ENCODE data around the gene CFAP45. TPM values are rescaled to one million over a fixed set of nuclear protein-coding genes. Genes with fewer than 3 reads are reported as not detected.
A peak's percentile ranks its signal among the peaks of the same experiment; 100 is the strongest.

Gene CFAP45
- total RNA-seq, 2 experiments from 2014 or later, result 1.0 to 1.3 TPM

DNA sequence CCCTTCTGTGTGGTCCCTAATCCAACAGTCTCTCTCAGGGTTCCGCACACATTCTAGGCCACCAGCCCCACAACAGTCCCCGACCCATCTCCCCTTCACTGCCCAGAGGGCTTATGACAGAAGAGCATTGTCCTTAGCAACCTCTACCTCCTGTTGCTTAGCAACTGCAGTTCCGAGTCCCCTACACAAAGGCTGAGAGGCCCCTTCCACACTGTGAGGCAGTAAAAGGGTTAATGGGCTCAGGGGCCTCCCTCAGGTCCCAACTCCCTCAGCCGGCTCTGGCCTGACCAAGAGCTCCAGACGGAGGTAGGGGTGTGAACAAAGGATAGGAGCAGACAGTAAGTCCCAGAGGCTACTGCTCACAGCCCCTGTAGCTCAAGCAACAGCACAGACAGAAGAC is 41.2 kb upstream of the CFAP45 start:
- Mint-ChIP-seq H3K36me3 (ENCODE audit: low read depth) (no peaks in the 10 kb centered on the region), H3K27ac (no peak overlapping the region), H3K4me3 (no peak overlapping the region), H3K4me1 (peaks cover 32% of the 10 kb centered on the region), H3K9me3 (no peaks in the 10 kb centered on the region), H3K27me3 (peaks cover 42% of the 10 kb centered on the region)
- no peak for DNase-seq
- ChIA-PET POLR2A (interaction anchor here (9.3 kb wide), 1 partner anchor 17 kb away, joined by 56 read pairs; the partner anchor contains the start of gene TAGLN2), CTCF (interaction anchor here (1.1 to 9.9 kb wide), 2 partner anchors 65 to 138 kb away, joined by 4 to 160 read pairs; no protein-coding TSS in a partner anchor)

- ChIA-PET CTCF (interaction anchor here (0.8 to 9.9 kb wide), 2 partner anchors 66 to 91 kb away, joined by 3 to 160 read pairs; no protein-coding TSS in a partner anchor), POLR2A (interaction anchor here (1.2 to 9.3 kb wide), 2 partner anchors 16 to 19 kb away, joined by 3 to 56 read pairs; partner anchors contain the start of gene TAGLN2)
- no peak for DNase-seq
- Mint-ChIP-seq H3K27me3 (peaks cover 42% of the 10 kb centered on the region), H3K4me3 (no peak overlapping the region), H3K36me3 (ENCODE audit: low read depth) (no peaks in the 10 kb centered on the region), H3K27ac (no peak overlapping the region), H3K4me1 (peaks cover 28% of the 10 kb centered on the region), H3K9me3 (no peaks in the 10 kb centered on the region)
Measured at GRCh38 chr1:159940006-159940620, 40.1 kb upstream of the CFAP45 start.

DNA sequence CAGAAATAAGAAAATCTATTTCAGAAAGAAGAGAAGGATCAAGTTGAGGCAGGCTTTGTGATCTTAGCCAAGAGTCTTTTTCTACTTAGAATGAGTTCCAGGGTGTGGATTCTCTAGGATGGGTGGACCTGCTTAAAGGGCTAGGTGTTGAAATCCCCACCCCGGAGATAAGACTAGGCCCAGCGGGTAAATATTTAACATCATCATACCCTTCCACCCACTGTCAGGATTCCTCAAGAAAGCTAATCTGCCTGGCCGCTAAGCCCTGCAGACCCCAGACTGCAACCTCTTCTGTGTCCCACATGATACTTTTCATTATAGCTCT is 39.7 kb upstream of the CFAP45 start:
- Mint-ChIP-seq H3K27me3 (peaks cover 42% of the 10 kb centered on the region), H3K36me3 (ENCODE audit: low read depth) (no peaks in the 10 kb centered on the region), H3K4me3 (no peak overlapping the region), H3K4me1 (peaks cover 28% of the 10 kb centered on the region), H3K9me3 (no peaks in the 10 kb centered on the region), H3K27ac (no peak overlapping the region)
- POLR2A ChIA-PET, result interaction anchor here (1.2 to 9.3 kb wide), 2 partner anchors 15 to 18 kb away, joined by 3 to 56 read pairs; partner anchors contain the start of gene TAGLN2
- DNase-seq, result no peak
- CTCF ChIA-PET, result interaction anchor here (0.8 to 9.9 kb wide), 3 partner anchors 67 to 91 kb away, joined by 3 to 160 read pairs (median 3); no protein-coding TSS in a partner anchor

- Mint-ChIP-seq H3K4me1 (peaks cover 28% of the 10 kb centered on the region), H3K27ac (no peak overlapping the region), H3K9me3 (no peaks in the 10 kb centered on the region), H3K36me3 (ENCODE audit: low read depth) (no peaks in the 10 kb centered on the region), H3K4me3 (no peak overlapping the region), H3K27me3 (peaks cover 36% of the 10 kb centered on the region)
- DNase-seq, result no peak
- ChIA-PET CTCF (interaction anchor here (0.9 to 9.9 kb wide), 6 partner anchors 16 to 353 kb away, joined by 3 to 160 read pairs (median 4); no protein-coding TSS in a partner anchor), POLR2A (interaction anchor here (1.2 to 9.3 kb wide), 2 partner anchors 15 to 18 kb away, joined by 3 to 56 read pairs; partner anchors contain the start of gene TAGLN2)
Measured at GRCh38 chr1:159938905-159939677, 39.1 kb upstream of the CFAP45 start.

DNA sequence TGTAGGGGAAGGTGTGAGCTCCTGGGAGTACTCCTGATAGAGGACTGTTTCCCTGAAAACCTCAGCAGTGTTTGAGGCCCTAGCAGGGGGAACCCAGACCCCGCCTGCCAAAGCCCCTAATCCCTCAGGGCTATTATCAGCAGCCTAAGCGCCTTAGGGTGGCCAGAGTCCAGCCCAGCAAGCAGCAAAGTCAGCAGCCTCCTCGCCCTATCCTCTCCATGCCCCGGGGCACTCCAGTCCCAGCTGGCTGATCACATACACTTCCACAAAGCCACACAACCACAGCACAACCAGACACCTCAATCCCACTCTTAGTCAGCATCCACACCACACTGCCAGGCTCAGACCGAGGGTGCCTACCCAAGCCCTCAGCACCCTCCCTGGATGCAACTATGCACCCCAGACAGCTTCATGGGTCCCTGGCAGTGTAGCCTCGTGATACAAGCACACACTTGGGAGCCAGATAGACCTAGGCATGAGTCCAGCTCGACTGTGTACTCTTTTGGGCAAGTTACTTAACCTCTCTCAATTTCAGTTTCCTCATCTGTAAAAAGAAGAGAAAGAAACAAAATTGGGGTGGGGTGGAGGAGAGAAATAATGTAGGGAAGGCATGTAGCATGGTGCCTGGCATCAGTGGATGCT is 38.4 kb upstream of the CFAP45 start:
- H3K4me3 Mint-ChIP-seq, result no peak overlapping the region
- peak; percentile 45 for DNase-seq
- peaks cover 32% of the 10 kb centered on the region for H3K27me3 Mint-ChIP-seq
- no peaks in the 10 kb centered on the region for H3K36me3 Mint-ChIP-seq (ENCODE audit: low read depth)
- no peaks in the 10 kb centered on the region for H3K9me3 Mint-ChIP-seq
- CTCF ChIA-PET, result interaction anchor here (1.2 to 9.9 kb wide), 6 partner anchors 16 to 353 kb away, joined by 3 to 160 read pairs (median 4); no protein-coding TSS in a partner anchor
- peaks cover 28% of the 10 kb centered on the region for H3K4me1 Mint-ChIP-seq
- POLR2A ChIA-PET, result interaction anchor here (1.2 to 9.3 kb wide), 2 partner anchors 14 to 17 kb away, joined by 3 to 56 read pairs; partner anchors contain the start of gene TAGLN2
- H3K27ac Mint-ChIP-seq, result no peak overlapping the region

GRCh38 chr1:159937054-159937750 is 37.2 kb upstream of the CFAP45 start:
- Mint-ChIP-seq H3K9me3 (no peaks in the 10 kb centered on the region), H3K27me3 (peaks cover 26% of the 10 kb centered on the region), H3K36me3 (ENCODE audit: low read depth) (no peaks in the 10 kb centered on the region), H3K4me3 (no peak overlapping the region), H3K4me1 (peaks cover 28% of the 10 kb centered on the region), H3K27ac (no peak overlapping the region)
- no peak for DNase-seq
- CTCF ChIA-PET, result interaction anchor here (0.9 to 9.9 kb wide), 8 partner anchors 8 to 315 kb away, joined by 3 to 160 read pairs (median 4); partner anchors contain the start of gene IGSF9
- POLR2A ChIA-PET, result interaction anchor here (1.4 to 9.3 kb wide), 2 partner anchors 13 to 70 kb away, joined by 3 to 56 read pairs; partner anchors contain the start of gene TAGLN2

- peaks cover 23% of the 10 kb centered on the region for H3K27me3 Mint-ChIP-seq
- no peaks in the 10 kb centered on the region for H3K36me3 Mint-ChIP-seq (ENCODE audit: low read depth)
- ChIA-PET POLR2A (interaction anchor here (1.4 to 9.3 kb wide), 2 partner anchors 12 to 71 kb away, joined by 3 to 56 read pairs; partner anchors contain the start of gene TAGLN2), CTCF (interaction anchor here (0.7 to 9.9 kb wide), 9 partner anchors 9 to 652 kb away, joined by 3 to 160 read pairs (median 3); partner anchors contain the start of genes IGSF9 and TAGLN2)
- no peak overlapping the region for H3K27ac Mint-ChIP-seq
- no peaks in the 10 kb centered on the region for H3K9me3 Mint-ChIP-seq
- peaks cover 28% of the 10 kb centered on the region for H3K4me1 Mint-ChIP-seq
- H3K4me3 Mint-ChIP-seq, result no peak overlapping the region
- DNase-seq, result peak; percentile 86
Measured at GRCh38 chr1:159936273-159936904, 36.4 kb upstream of the CFAP45 start.

DNA sequence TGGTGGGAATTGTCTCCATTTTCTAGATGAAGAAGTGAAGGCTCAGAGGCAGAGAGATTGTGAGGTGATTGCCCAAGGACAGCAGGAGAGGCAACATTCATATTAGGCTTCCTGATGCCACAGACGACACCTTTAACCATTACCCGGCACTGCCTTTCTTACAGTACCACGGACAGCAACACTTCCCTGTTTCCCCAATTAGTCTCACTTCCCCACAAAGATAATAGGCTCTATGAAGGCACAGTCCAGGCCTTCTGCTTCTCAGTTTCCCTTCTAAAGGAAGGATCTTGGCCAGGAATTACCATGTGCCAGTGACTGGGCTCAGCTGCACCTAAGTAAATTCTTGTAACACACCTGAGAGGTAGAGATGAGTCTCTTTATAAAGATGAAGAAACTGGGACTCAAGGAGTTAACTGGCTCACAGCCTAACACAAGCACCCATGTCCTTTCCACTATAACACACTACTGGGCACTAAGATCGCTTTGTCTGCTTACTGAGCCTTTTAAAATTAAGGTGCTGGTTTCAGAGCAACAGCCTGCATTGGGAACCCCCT is 35.8 kb upstream of the CFAP45 start:
- H3K4me3 Mint-ChIP-seq, result no peak overlapping the region
- ChIA-PET POLR2A (interaction anchor here (9.3 kb wide), 1 partner anchor 12 kb away, joined by 56 read pairs; the partner anchor contains the start of gene TAGLN2), CTCF (interaction anchor here (0.7 to 9.9 kb wide), 9 partner anchors 10 to 653 kb away, joined by 3 to 160 read pairs (median 4); partner anchors contain the start of gene TAGLN2)
- H3K9me3 Mint-ChIP-seq, result no peaks in the 10 kb centered on the region
- H3K27ac Mint-ChIP-seq, result no peak overlapping the region
- H3K4me1 Mint-ChIP-seq, result peaks cover 28% of the 10 kb centered on the region
- H3K36me3 Mint-ChIP-seq (ENCODE audit: low read depth), result no peaks in the 10 kb centered on the region
- no peak for DNase-seq
- H3K27me3 Mint-ChIP-seq, result peaks cover 23% of the 10 kb centered on the region

DNA sequence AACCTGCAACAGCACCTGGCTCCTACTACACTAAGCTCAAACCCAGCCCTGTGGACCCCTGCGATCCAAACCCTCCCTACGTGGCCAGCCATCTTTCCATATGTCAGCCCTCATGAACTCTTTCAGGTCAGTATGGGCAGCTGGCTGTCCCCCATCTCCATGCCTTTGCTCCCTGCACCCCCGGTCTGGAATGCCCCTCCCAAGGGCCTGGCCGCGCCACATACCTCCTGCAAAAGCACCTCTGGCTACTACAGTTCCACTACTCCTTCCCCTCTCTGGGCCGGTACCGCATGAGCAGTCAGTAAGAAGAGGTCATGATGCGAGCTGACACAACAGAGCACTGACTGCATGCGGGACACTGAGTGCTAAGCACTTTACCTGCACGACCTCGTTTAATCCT is 35.3 kb upstream of the CFAP45 start:
- H3K36me3 Mint-ChIP-seq (ENCODE audit: low read depth), result no peaks in the 10 kb centered on the region
- no peak overlapping the region for H3K27ac Mint-ChIP-seq
- ChIA-PET POLR2A (interaction anchor here (2.2 to 9.3 kb wide), 2 partner anchors 11 to 73 kb away, joined by 6 to 56 read pairs; partner anchors contain the start of gene TAGLN2), CTCF (interaction anchor here (0.8 to 9.9 kb wide), 9 partner anchors 10 to 151 kb away, joined by 3 to 160 read pairs (median 7); partner anchors contain the start of gene TAGLN2)
- H3K4me1 Mint-ChIP-seq, result peaks cover 28% of the 10 kb centered on the region
- H3K4me3 Mint-ChIP-seq, result no peak overlapping the region
- peaks cover 23% of the 10 kb centered on the region for H3K27me3 Mint-ChIP-seq
- H3K9me3 Mint-ChIP-seq, result no peaks in the 10 kb centered on the region
- DNase-seq, result no peak

DNA sequence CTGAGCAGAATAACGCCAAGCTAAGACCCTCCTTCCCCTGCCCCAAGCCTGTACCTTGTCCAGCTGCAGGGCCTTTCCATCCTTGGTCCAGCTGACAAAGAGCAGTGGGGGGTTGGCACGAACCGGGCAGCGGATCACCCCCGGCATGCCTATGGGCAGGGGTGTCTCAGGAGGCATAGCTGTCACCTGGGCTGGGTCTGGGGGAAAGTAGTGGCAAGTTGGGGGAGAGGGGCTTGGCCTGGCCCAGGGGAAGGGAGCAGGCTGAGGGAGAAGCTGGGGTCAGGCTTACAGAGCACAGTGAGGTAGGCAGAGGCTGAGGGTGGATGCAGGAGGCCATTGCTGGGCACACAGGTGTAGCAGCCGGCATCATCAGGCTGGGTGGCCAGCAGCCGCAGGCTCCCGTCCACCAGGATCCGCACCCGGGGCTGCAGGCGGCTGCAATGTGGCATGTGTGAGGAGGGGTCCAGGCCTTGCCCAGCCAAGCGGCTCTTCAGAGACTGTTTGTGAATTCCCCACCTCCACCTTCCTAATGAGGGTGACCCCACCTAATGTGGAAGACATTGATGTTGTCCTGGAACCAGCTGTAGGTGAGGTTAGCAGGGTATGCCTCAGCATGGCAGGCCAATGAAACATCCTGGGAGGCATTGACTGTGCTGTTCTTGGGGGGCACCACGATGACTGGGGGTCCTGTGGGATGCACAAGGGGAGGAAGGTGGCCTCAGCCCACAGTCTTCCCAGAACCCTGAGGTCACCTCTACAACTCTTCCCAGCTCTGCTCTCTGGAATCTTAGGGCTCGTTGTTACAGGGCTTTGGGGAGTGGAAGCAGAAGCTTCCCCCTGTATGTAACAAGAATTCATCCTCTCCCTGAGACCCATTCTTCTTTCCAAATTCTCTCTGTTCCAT is 34.4 kb upstream of the CFAP45 start:
- ChIA-PET POLR2A (interaction anchor here (2.2 to 9.3 kb wide), 2 partner anchors 10 to 73 kb away, joined by 6 to 56 read pairs; partner anchors contain the start of gene TAGLN2), CTCF (interaction anchor here (0.8 to 9.9 kb wide), 9 partner anchors 9 to 152 kb away, joined by 3 to 160 read pairs (median 4); partner anchors contain the start of gene TAGLN2)
- H3K4me3 Mint-ChIP-seq, result no peak overlapping the region
- DNase-seq, result no peak
- H3K9me3 Mint-ChIP-seq, result no peaks in the 10 kb centered on the region
- H3K27me3 Mint-ChIP-seq, result peaks cover 23% of the 10 kb centered on the region
- H3K4me1 Mint-ChIP-seq, result peaks cover 28% of the 10 kb centered on the region
- H3K27ac Mint-ChIP-seq, result no peak overlapping the region
- no peaks in the 10 kb centered on the region for H3K36me3 Mint-ChIP-seq (ENCODE audit: low read depth)

Measured in activated CD4-positive, alpha-beta memory T cell treated with anti-CD3 and anti-CD28 coated beads, Interleukin-2, amount 10 ng/mL, durations not matched to agents 7 days and 5 days (primary cell).